Neural cell (in vitro differentiated cells): ENCODE results near the gene CLSTN1.

Source experiments
- EP300 ChIP-seq: fragments of 450-650 bp; conservative IDR thresholded peaks from 2 replicates; pipeline ENCODE4 v1.6.1; 2014; ENCODE audit warnings: antibody characterized with exemption, mild to moderate bottlenecking, moderate library complexity; ENCODE audit not compliant: poor library complexity, severe bottlenecking
- EZH2 ChIP-seq: fragments of 200-600, 300-800 bp; shearing (Covaris generic), sonication (generic); IDR thresholded peaks from 2 replicates; pipeline ENCODE4 v1.6.1; 2014; ENCODE audit warnings: antibody characterized with exemption, low read length, borderline replicate concordance, mild to moderate bottlenecking; ENCODE audit not compliant: insufficient read depth, poor library complexity, severe bottlenecking
- TAF1 ChIP-seq: IDR thresholded peaks from 2 replicates; pipeline ENCODE4 v1.6.1; 2012; ENCODE audit warnings: low read depth
- TF ChIP-seq, protein P1 (sequence below): fragments of 450-650 bp; IDR thresholded peaks from 2 replicates; pipeline ENCODE4 v1.5.1; 2014; ENCODE audit warnings: antibody characterized with exemption, mild to moderate bottlenecking, moderate library complexity; ENCODE audit not compliant: poor library complexity, severe bottlenecking

- TF ChIP-seq EZH2 (no peak), TAF1 (no peak), EP300 (no peak)
- TF ChIP-seq, protein P1, sequence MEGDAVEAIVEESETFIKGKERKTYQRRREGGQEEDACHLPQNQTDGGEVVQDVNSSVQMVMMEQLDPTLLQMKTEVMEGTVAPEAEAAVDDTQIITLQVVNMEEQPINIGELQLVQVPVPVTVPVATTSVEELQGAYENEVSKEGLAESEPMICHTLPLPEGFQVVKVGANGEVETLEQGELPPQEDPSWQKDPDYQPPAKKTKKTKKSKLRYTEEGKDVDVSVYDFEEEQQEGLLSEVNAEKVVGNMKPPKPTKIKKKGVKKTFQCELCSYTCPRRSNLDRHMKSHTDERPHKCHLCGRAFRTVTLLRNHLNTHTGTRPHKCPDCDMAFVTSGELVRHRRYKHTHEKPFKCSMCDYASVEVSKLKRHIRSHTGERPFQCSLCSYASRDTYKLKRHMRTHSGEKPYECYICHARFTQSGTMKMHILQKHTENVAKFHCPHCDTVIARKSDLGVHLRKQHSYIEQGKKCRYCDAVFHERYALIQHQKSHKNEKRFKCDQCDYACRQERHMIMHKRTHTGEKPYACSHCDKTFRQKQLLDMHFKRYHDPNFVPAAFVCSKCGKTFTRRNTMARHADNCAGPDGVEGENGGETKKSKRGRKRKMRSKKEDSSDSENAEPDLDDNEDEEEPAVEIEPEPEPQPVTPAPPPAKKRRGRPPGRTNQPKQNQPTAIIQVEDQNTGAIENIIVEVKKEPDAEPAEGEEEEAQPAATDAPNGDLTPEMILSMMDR, result no peak
These were observed 30.5 kb downstream of the CLSTN1 start for GRCh38 chr1:9793291-9793690.
